SU-DHL-6 (cell line): Measurements from ENCODE around the gene IFT52.
A peak's percentile ranks its signal among the peaks of the same experiment; 100 is the strongest.

Experiments used
- H2AFZ ChIP-seq: fragments of 200-600 bp; sonication (generic); 2 replicates; pipeline ENCODE4 v1.6.1; 2014; ENCODE audit warnings: low read depth, mild to moderate bottlenecking, moderate library complexity, mixed read lengths, antibody characterized with exemption, low read length; ENCODE audit not compliant: severe bottlenecking
- H3F3A ChIP-seq: fragments of 200-600 bp; shearing (Covaris generic); 2 replicates; pipeline ENCODE4 v1.6.0; 2016; ENCODE audit warnings: antibody characterized with exemption, mild to moderate bottlenecking; ENCODE audit not compliant: insufficient read depth
- H3K27ac ChIP-seq: fragments of 200-600 bp; sonication (generic); 2 replicates; pipeline ENCODE4 v1.5.1; 2016; ENCODE audit warnings: low read depth, mild to moderate bottlenecking, low read length, moderate library complexity, mixed read lengths
- H3K27me3 ChIP-seq: fragments of 200-600 bp; sonication (generic), shearing (Covaris generic); 2 replicates; pipeline ENCODE4 v1.6.0; 2014; ENCODE audit warnings: mild to moderate bottlenecking, low read length
- H3K36me3 ChIP-seq: fragments of 200-600 bp; sonication (generic); 2 replicates; pipeline ENCODE4 v1.6.1; 2014; ENCODE audit warnings: mild to moderate bottlenecking, low read length, mixed read lengths
- H3K4me2 ChIP-seq: fragments of 300-600, 200-600 bp; shearing (Covaris generic), sonication (generic); 2 replicates; pipeline ENCODE4 v1.6.0; 2014; ENCODE audit warnings: low read length, low read depth, mild to moderate bottlenecking; ENCODE audit not compliant: poor library complexity, severe bottlenecking
- H3K4me3 ChIP-seq: fragments of 200-600 bp; sonication (generic); 2 replicates; pipeline ENCODE4 v1.5.1; 2014; ENCODE audit warnings: antibody characterized with exemption, low read length, mild to moderate bottlenecking, mixed read lengths; ENCODE audit not compliant: insufficient read depth, poor library complexity, severe bottlenecking
- H3K79me2 ChIP-seq: fragments of 200-600 bp; sonication (generic); 2 replicates; pipeline ENCODE4 v1.6.1; 2014; ENCODE audit warnings: mild to moderate bottlenecking, low read length, moderate library complexity; ENCODE audit not compliant: insufficient read depth
- H3K9ac ChIP-seq: fragments of 200-600 bp; sonication (generic); 2 replicates; pipeline ENCODE4 v1.7.0; 2014; ENCODE audit warnings: mild to moderate bottlenecking, low read length
- H3K9me2 ChIP-seq: fragments of 200-600 bp; sonication (generic); replicated peaks from 2 replicates; pipeline ENCODE4 v1.6.1; 2014; ENCODE audit warnings: low read length; ENCODE audit not compliant: insufficient read depth
- H3K9me3 ChIP-seq: fragments of 200-600 bp; sonication (generic); 2 replicates; pipeline ENCODE4 v1.6.1; 2014; ENCODE audit warnings: low read length, mixed read lengths; ENCODE audit not compliant: insufficient read depth
- H4K20me1 ChIP-seq: fragments of 200-600 bp; sonication (generic); 2 replicates; pipeline ENCODE4 v1.6.1; 2014; ENCODE audit warnings: low read depth, mild to moderate bottlenecking, antibody characterized with exemption, low read length, moderate library complexity, mixed read lengths
- EZH2phosphoT487 ChIP-seq: fragments of 200-600 bp; sonication (generic), shearing (Covaris generic); conservative IDR thresholded peaks from 2 replicates; pipeline ENCODE4 v1.6.1; 2018; ENCODE audit warnings: mild to moderate bottlenecking, antibody characterized with exemption, low read length, moderate library complexity, mixed read lengths
- TF ChIP-seq, protein P1 (sequence below): fragments of 200-600 bp; sonication (generic); IDR thresholded peaks from one replicate; pipeline ENCODE4 v1.5.1; 2017; ENCODE audit warnings: antibody characterized with exemption, mild to moderate bottlenecking, low read length, moderate library complexity; ENCODE audit not compliant: insufficient read depth, poor library complexity, severe bottlenecking

Gene IFT52

DNA sequence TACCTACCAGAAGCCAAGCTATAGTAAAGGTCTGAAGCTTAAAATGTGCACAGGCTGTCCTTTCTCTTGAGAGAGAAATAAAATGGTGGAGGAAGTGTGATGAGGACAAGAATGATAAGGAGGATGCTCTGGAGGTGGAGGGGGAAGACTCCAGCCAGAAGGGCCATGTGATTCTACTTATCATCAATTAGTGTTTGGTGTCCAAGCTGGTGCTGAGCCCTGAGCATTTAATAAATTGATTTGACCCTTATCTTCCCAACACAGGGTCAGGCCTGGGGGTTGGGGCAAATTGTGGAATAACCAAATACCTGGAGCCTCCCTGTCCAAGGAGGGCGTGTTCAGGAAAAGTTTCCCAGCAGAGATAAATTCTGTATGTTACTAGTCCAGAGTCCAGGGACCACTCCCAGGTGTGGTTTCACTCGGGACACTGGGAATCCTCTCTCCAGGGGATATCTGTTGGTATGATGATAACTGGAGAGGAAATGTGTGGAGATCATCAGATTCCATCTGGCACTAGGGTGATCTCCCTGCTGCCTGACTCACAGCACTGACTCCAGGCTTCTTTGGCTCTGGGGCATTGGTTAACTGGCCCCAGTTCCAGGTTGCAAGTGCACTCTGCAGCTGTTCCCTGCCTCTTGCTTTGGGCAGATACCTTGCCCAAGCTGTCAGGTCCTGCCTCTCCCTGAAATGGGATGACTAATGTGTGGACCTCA lies 72.4 kb downstream of the IFT52 start:
- Histone ChIP-seq H3K36me3 (no peaks in the 10 kb centered on the region), H3K79me2 (peaks cover 10% of the 10 kb centered on the region), H3K4me2 (no peak overlapping the region), H2AFZ (no peak overlapping the region), H3K9ac (no peak overlapping the region), H4K20me1 (no peaks in the 10 kb centered on the region), H3K4me3 (no peak overlapping the region), H3K9me3 (no peaks in the 10 kb centered on the region), H3K27ac (no peak overlapping the region), H3K27me3 (no peaks in the 10 kb centered on the region), H3F3A (no peaks in the 10 kb centered on the region), H3K9me2 (no peaks in the 10 kb centered on the region)
- TF ChIP-seq, protein P1, sequence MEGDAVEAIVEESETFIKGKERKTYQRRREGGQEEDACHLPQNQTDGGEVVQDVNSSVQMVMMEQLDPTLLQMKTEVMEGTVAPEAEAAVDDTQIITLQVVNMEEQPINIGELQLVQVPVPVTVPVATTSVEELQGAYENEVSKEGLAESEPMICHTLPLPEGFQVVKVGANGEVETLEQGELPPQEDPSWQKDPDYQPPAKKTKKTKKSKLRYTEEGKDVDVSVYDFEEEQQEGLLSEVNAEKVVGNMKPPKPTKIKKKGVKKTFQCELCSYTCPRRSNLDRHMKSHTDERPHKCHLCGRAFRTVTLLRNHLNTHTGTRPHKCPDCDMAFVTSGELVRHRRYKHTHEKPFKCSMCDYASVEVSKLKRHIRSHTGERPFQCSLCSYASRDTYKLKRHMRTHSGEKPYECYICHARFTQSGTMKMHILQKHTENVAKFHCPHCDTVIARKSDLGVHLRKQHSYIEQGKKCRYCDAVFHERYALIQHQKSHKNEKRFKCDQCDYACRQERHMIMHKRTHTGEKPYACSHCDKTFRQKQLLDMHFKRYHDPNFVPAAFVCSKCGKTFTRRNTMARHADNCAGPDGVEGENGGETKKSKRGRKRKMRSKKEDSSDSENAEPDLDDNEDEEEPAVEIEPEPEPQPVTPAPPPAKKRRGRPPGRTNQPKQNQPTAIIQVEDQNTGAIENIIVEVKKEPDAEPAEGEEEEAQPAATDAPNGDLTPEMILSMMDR, result no peak
- TF ChIP-seq EZH2phosphoT487, result no peak

- no peak overlapping the region for H3K9ac ChIP-seq
- no peak overlapping the region for H3K4me2 ChIP-seq
- H3K27ac ChIP-seq, result no peak overlapping the region
- H3F3A ChIP-seq, result 0 out of 2 replicates have a peak, but pooled peaks cover 3% of the 10 kb centered on the region
- peaks cover 35% of the 10 kb centered on the region for H3K79me2 ChIP-seq
- H3K27me3 ChIP-seq, result no peaks in the 10 kb centered on the region
- TF ChIP-seq, protein P1, result no peak
- no peak for TF ChIP-seq EZH2phosphoT487
- no peaks in the 10 kb centered on the region for H3K9me3 ChIP-seq
- no peak overlapping the region for H2AFZ ChIP-seq
- no peaks in the 10 kb centered on the region for H3K36me3 ChIP-seq
- H4K20me1 ChIP-seq, result no peaks in the 10 kb centered on the region; the same call in 1 of the 2 replicates
- H3K4me3 ChIP-seq, result no peak overlapping the region
- H3K9me2 ChIP-seq, result no peaks in the 10 kb centered on the region
Observed at GRCh38 chr20:43665466-43666176, 74.9 kb downstream of the IFT52 start.

DNA sequence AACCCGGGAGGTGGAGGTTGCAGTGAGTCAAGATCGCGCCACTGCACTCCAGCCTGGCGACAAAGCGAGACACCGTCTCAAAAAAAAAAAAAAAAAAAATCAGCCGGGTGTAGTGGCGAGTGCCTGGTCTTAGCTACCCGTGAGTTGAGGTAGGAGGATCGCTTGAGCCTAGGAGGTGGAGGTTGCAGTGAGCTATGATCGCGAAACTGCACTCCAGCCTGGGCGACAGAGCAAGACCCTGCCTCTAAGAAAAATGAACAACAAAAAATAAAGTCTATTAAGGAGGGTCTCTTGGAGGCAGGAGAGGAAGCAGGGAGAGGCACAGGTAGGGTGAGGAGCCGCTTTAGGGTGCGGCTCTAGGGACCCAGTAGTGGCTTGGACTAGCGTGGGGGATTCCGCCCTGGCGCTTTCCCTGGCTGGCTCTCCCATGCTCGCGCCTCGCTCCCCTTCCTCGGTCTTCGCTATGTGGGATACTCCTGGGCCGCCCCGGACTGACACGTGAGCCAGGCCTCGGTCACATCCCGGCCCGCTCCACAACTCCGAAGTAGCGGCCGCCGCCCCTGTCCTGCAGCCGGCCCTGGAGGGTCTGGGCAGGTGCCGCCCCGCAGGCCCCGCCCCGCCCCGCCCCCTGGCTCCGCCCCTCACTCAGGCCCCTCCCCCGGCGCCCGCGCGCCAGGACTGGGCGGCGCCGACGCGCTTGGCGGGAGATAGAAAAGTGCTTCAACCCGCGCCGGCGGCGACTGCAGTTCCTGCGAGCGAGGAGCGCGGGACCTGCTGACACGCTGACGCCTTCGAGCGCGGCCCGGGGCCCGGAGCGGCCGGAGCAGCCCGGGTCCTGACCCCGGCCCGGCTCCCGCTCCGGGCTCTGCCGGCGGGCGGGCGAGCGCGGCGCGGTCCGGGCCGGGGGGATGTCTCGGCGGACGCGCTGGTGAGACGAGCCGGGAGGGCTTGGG lies 75.9 kb downstream of the IFT52 start, which contains the start of gene MYBL2:
Gene MYBL2, plus strand, starts transcription at position 739 of the 953 bp plus-strand sequence. Its CDS starts 170 bp downstream, at position 909.
- H3K27ac ChIP-seq, result peak within 1 kb of the TSS; percentile 53
- H2AFZ ChIP-seq, result peak within 1 kb of the TSS; percentile 72
- no peaks in the 10 kb centered on the region for H3K27me3 ChIP-seq

More for the DNA sequence above, 75.9 kb downstream of the IFT52 start, which contains the start of gene MYBL2:
- peak within 1 kb of the TSS; percentile 87 for H3K9ac ChIP-seq
- peak within 1 kb of the TSS; percentile 64 for H3K4me2 ChIP-seq
- peaks cover 41% of the 10 kb centered on the region for H3K79me2 ChIP-seq
- no peaks in the 10 kb centered on the region; the same call in 1 of the 2 replicates for H4K20me1 ChIP-seq
- H3F3A ChIP-seq, result 0 out of 2 replicates have a peak, but pooled peaks cover 3% of the 10 kb centered on the region
- H3K36me3 ChIP-seq, result no peaks in the 10 kb centered on the region
- H3K9me3 ChIP-seq, result no peaks in the 10 kb centered on the region
- no peaks in the 10 kb centered on the region for H3K9me2 ChIP-seq
- H3K4me3 ChIP-seq, result peak within 1 kb of the TSS; percentile 81
- TF ChIP-seq, protein P1, result no peak
- no peak for TF ChIP-seq EZH2phosphoT487
